ENCODE measurements around the gene ROR2. TPM values are rescaled to one million over a fixed set of nuclear protein-coding genes. Genes with fewer than 3 reads are reported as not detected.

The ROR2 gene
- total RNA-seq, 3 donors from 2014 or later (not counting 1 experiment from before 2014, with no cell fraction given) = 1.7 TPM; not detected in 2

DNA sequence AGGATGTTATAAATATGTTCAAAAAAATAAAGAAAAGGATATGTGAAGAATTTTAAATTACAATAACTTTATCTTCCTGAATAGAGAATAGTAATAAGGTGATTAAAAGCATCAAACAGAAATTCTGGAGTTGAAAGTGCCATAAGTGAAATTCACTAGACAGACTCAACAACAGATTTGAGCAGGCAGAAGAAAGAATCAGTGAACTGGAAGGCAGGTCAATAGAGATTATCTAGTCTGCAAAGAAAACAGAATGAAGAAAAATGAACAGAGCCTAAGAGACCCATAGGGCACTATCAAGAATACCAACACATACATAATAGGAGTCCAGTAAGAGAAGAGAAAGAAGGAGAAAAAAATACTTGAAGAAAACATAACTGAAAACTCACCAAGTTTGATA is 162.1 kb downstream of the ROR2 start:
- H3K4me3 ChIP-seq (ENCODE audit: low read length) = no peak overlapping the region
- no peak for DNase-seq
- no peak overlapping the region for H3K4me3 Mint-ChIP-seq
- no peak overlapping the region for H3K27ac ChIP-seq (ENCODE audit: low read length)
- no peaks in the 10 kb centered on the region for H3K36me3 Mint-ChIP-seq
- TF ChIP-seq, protein P1, sequence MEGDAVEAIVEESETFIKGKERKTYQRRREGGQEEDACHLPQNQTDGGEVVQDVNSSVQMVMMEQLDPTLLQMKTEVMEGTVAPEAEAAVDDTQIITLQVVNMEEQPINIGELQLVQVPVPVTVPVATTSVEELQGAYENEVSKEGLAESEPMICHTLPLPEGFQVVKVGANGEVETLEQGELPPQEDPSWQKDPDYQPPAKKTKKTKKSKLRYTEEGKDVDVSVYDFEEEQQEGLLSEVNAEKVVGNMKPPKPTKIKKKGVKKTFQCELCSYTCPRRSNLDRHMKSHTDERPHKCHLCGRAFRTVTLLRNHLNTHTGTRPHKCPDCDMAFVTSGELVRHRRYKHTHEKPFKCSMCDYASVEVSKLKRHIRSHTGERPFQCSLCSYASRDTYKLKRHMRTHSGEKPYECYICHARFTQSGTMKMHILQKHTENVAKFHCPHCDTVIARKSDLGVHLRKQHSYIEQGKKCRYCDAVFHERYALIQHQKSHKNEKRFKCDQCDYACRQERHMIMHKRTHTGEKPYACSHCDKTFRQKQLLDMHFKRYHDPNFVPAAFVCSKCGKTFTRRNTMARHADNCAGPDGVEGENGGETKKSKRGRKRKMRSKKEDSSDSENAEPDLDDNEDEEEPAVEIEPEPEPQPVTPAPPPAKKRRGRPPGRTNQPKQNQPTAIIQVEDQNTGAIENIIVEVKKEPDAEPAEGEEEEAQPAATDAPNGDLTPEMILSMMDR (IDR thresholded peaks at IDR 0.05) = no peak
- no peaks in the 10 kb centered on the region for H3K9me3 ChIP-seq (ENCODE audit: control insufficient read depth, insufficient read depth, low read length)
- no peak for ATAC-seq
- H3K4me1 ChIP-seq (ENCODE audit: control insufficient read depth, insufficient read depth, low read length) = no peaks in the 10 kb centered on the region
- H3K27me3 ChIP-seq (ENCODE audit: control insufficient read depth, insufficient read depth, low read length) = no peaks in the 10 kb centered on the region
- peaks cover 26 to 32% of the 10 kb centered on the region in 2 donors for H3K27me3 Mint-ChIP-seq (ENCODE audit: low read depth in 2 of 2)
- no peaks in the 10 kb centered on the region for H3K36me3 ChIP-seq (ENCODE audit: control insufficient read depth, insufficient read depth, low read length)
- no peak overlapping the region for H3K27ac Mint-ChIP-seq
- H3K4me1 Mint-ChIP-seq = no peaks in the 10 kb centered on the region
- H3K9me3 Mint-ChIP-seq = peaks cover 0 to 3% of the 10 kb centered on the region in 2 donors
- intact Hi-C loops (cut with micrococcal nuclease) = no loop called here

DNA sequence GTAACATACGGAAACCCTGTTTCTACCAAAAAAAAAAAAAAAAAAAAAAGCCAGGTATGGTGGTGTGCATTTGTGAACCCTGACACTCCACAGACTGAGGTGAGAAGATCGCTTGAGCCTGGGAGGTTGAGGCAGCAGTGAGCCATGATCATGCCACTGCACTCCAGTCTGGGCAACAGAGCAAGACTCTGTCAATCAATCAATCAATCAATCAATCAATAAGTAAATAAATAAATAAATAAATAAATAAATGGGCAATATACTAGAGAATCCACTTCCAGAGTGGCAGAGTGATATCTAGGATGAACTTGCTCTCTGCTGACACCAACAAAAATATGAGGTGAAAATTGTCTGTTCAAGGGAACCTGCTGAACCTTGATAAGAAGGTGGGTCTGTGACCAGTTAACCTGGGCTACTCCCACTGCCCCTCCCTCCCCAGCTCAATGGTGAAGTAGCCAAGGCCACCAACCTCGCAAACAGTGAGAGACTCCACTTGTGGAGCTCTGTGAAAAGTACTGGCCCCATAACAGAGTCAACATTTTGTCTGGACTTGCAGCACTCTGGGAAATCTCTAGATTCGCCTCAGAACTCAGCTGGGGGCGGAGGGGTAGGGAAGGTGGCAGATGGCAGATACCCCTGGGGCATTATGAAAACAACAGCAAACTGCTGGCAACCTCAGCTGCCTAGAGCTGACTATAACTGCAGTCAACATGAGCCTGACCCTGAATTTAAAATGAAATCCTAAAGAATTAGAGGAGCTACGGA is 163.7 kb downstream of the ROR2 start:
- H3K36me3 ChIP-seq (ENCODE audit: control insufficient read depth, insufficient read depth, low read length) = no peaks in the 10 kb centered on the region
- Mint-ChIP-seq H3K36me3 (no peaks in the 10 kb centered on the region), H3K4me3 (no peak overlapping the region), H3K4me1 (no peaks in the 10 kb centered on the region), H3K27ac (no peak overlapping the region), H3K27me3 (ENCODE audit: low read depth in 2 of 2) (peaks cover 17 to 32% of the 10 kb centered on the region in 2 donors), H3K9me3 (peaks cover 0 to 3% of the 10 kb centered on the region in 2 donors)
- ATAC-seq (no peak), DNase-seq (no peak)
- no peaks in the 10 kb centered on the region for H3K4me1 ChIP-seq (ENCODE audit: control insufficient read depth, insufficient read depth, low read length)
- intact Hi-C loops (cut with micrococcal nuclease) = no loop called here
- TF ChIP-seq, protein P1 (IDR thresholded peaks at IDR 0.05) = no peak
- no peak overlapping the region for H3K4me3 ChIP-seq (ENCODE audit: low read length)
- WGBS (ENCODE audit: insufficient coverage) = 96% methylated on average over 5 of the region's 6 CpGs
- H3K27ac ChIP-seq (ENCODE audit: low read length) = no peak overlapping the region
- H3K9me3 ChIP-seq (ENCODE audit: control insufficient read depth, insufficient read depth, low read length) = no peaks in the 10 kb centered on the region
- no peaks in the 10 kb centered on the region for H3K27me3 ChIP-seq (ENCODE audit: control insufficient read depth, insufficient read depth, low read length)

DNA sequence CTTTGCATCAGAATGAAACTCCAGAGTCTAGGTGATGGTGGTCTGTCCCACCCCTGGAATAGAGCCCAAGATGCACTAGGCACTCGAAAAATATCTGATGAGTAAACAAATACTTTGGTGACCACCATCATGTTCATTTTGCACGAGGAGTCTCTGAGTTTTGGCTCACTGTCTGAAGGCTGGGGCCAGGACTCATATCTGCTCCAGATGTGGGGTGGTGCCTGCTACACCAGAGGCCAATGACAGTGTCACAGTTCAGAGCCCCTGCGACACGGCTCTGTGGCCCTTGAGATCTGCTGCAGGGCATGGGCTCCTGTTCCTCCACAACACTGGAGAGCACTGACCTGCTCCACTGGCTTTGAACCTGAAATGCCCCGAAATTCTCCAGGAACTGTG is 164.6 kb downstream of the ROR2 start:
- H3K4me1 Mint-ChIP-seq = no peaks in the 10 kb centered on the region
- Histone ChIP-seq H3K27me3 (ENCODE audit: control insufficient read depth, insufficient read depth, low read length) (no peaks in the 10 kb centered on the region), H3K9me3 (ENCODE audit: control insufficient read depth, insufficient read depth, low read length) (no peaks in the 10 kb centered on the region), H3K4me3 (ENCODE audit: low read length) (no peak overlapping the region), H3K4me1 (ENCODE audit: control insufficient read depth, insufficient read depth, low read length) (no peaks in the 10 kb centered on the region), H3K27ac (ENCODE audit: low read length) (no peak overlapping the region), H3K36me3 (ENCODE audit: control insufficient read depth, insufficient read depth, low read length) (no peaks in the 10 kb centered on the region)
- H3K27me3 Mint-ChIP-seq (ENCODE audit: low read depth in 2 of 2) = peaks cover 14 to 32% of the 10 kb centered on the region in 2 donors
- no peak overlapping the region for H3K4me3 Mint-ChIP-seq
- TF ChIP-seq, protein P1 (IDR thresholded peaks at IDR 0.05) = no peak
- no peak for DNase-seq
- H3K36me3 Mint-ChIP-seq = no peaks in the 10 kb centered on the region
- no peak for ATAC-seq
- peaks cover 0 to 3% of the 10 kb centered on the region in 2 donors for H3K9me3 Mint-ChIP-seq
- H3K27ac Mint-ChIP-seq = no peak overlapping the region
- intact Hi-C loops (cut with micrococcal nuclease) = no loop called here
- 83% methylated on average over 5 of the region's 5 CpGs for WGBS (ENCODE audit: insufficient coverage)

Measured in natural killer cell (primary cell).